ENCODE data around the gene SYNPR. TPM values are rescaled to one million over a fixed set of nuclear protein-coding genes. Genes with fewer than 3 reads are reported as not detected.

Gene SYNPR
- total RNA-seq, 2 experiments from 2014 or later: not detected

GRCh38 chr3:63662500-63662899 lies 384.4 kb downstream of the SYNPR start:
- no peak for TF ChIP-seq CTCF (IDR thresholded peaks at IDR 0.05)
- peaks cover 0 to 4% of the 10 kb centered on the region in 2 experiments for H3K9me3 ChIP-seq (ENCODE audit: control insufficient read depth in 1 of 2, insufficient read depth in 1 of 2, low read length in 2 of 2)

More at GRCh38 chr3:63662500-63662899, 384.4 kb downstream of the SYNPR start:
- no peaks in the 10 kb centered on the region for H3K27me3 ChIP-seq (ENCODE audit: control insufficient read depth in 1 of 2, insufficient read depth in 2 of 2, low read length in 2 of 2)
- no peaks in the 10 kb centered on the region for H3K9me3 Mint-ChIP-seq
- H3K4me1 ChIP-seq (ENCODE audit: insufficient read depth, low read length): no peaks in the 10 kb centered on the region
- no peak overlapping the region for H3K27ac Mint-ChIP-seq
- H3K4me1 Mint-ChIP-seq (ENCODE audit: low read depth): no peaks in the 10 kb centered on the region
- intact Hi-C loops (cut with DNase I, micrococcal nuclease): no loop called here
- no peaks in the 10 kb centered on the region for H3K36me3 ChIP-seq (ENCODE audit: insufficient read depth, low read length)
- DNase-seq (no peak), ATAC-seq (ENCODE audit: poor library complexity) (no peak)
- H3K4me3 ChIP-seq (ENCODE audit: low read length): no peak overlapping the region
- H3K4me3 Mint-ChIP-seq: no peak overlapping the region
- H3K27ac ChIP-seq (ENCODE audit: low read depth in 1 of 2, low read length in 2 of 2): no peak overlapping the region
- ChIA-PET POLR2A (no interaction called here), CTCF (no interaction called here)
- H3K27me3 Mint-ChIP-seq: no peaks in the 10 kb centered on the region
- H3K36me3 Mint-ChIP-seq (ENCODE audit: low read depth): no peaks in the 10 kb centered on the region
